Stimulated activated CD8-positive, alpha-beta memory T cell treated with anti-CD3 and anti-CD28 coated beads, Interleukin-15, amount 100 ng/mL, for 4 hours (primary cell): ENCODE measurements around the gene SLC37A4.
"Not testable (repeated sequence)": the region's sequence is repeated elsewhere in the genome, so short reads cannot be mapped to it uniquely, and the experiment has no call there.

Experiments
- DNase-seq, 2 donors: peaks; one replicate each; pipeline ENCODE4 v3.0.0-alpha.2; 2020; ENCODE audit warnings: low read depth in 2 of 2

Gene SLC37A4

DNA sequence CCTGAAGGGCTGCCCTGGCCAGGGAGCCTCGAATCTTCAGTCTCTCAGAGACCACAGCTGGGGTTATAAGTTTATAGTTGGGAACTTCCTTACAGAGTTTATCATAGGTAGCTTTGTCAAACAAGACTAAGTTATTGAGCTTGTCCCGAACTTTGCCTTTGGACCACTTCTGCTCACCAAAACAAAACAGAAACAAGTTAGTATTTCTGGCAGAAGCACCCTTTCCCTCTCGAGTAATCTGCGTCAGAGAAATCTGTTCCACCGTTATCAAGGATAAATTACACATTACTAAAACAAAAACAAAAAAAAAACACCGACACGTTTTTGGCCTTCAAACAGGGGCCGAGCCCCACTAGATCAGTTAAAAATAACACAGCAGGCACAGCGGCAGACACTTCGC, 13.3 kb downstream of the SLC37A4 start:
- not testable (repeated sequence) for DNase-seq

DNA sequence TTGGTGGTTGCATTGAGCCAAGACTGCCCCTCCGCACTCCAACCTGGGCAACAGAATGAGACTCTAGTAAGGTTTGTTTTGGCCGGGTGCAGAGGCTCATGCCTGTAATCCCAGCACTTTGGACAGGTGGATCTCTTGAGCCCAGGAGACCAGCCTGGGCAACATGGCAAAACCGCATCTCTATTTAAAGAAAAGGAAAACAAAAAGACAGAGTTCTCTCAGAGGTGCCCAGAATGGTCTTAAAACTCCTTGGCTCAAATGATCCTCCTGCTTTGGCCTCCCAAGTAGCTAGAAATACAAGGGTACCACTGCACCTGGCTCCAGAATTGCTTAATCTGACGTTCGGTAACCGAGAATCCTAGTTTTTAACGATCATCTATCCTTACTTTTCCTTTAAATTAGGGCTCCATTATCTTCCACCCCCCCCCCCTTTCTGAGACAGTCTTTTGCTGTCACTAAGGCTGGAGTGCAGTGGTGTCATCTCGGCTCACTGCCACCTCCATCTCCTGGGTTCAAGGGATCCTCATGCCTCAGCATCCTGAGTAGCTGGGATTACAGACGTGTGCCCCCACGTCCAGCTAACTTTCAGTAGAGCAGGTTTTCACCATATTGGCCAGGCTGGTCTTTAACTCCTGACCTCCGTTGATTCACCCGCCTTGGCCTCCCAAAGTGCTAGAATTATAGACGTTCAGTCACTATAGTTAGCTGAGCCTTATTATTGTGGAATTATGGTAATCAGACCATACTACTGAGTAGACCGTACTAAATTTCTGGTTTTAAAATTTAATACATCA, 14.3 kb downstream of the SLC37A4 start:
- DNase-seq: no peak

DNA sequence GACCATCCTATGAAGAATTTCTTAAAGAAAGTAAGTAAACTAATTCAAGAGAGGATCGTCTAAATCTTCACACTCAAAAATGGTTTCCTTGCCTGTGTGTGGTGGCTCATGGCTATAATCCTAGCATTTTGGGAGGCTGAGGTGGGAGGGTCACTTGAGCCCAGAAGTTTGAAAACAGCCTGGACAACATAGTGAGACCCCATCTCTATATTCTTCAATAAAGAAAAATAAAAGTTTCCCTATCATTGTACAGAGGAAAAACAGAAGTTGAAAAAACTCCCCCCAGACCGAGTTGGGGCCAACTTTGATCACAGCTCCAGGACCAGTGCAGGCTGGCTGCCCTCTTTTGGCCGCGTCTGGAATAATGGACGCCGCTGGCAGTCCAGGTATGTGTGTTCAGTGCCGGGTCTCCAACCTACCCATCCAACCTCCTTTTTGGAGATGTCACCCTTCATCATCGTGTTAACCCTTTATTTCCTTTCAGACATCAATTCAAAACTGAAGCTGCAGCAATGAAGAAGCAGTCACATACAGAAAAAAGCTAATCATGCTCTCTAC, 15.5 kb downstream of the SLC37A4 start:
- DNase-seq: no peak

DNA sequence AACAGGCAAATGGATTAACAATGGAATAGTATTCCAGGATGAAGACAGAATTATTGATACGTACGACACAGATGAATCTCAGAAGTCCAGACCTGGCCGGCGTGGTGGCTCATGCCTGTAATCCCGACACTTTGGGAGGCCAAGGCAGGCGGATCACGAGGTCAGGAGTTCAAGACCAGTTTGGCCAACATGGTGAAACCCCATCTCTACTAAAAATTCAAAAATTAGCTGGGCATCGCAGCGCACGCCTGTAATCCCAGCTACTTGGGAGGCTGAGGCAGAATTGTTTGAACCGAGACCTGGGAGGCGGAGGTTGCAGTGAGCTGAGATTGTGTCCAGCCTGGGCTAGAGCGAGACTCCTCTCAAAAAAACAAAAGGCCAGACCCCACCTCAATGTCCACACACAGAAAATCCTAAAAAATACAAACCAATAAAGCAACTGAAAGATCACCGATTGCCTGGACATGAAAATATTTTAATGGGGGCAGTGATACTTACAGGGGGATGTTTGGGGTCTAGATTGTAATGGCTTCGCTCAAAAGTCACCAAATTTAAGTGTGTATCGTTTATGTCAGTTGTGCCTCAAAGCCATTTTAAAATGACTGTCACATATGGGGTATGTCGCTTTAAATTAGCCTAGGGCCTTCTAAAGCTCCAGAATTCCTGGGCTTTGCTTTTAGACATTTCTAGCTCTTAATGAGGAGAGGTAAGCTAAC, 16.3 kb downstream of the SLC37A4 start:
- no peak for DNase-seq

DNA sequence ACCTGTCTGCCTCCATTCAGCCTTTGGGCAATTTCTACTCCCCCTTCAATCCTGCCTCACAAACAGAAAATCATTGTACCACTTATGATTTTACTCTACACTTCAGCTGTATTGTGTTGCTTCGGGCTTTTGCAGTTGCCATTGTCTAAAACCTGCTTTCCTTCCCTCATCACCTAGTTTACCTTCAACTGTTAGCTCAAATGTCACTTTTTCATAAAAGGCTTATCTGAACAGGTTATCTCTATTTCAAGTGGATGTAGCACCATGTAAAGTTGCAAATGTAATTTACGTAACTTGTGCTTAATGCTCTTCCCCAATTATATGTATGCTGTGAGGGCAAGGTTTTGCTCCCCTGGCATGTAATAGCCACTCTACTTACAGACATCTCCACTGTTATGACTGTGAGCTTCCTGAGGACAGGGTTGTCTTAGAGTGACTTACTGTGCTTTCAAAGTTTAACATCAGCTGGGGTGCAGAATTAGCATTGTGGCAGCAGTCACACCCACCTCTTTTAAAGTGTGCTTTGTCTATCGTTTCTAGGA, 18.0 kb downstream of the SLC37A4 start:
- no peak for DNase-seq

DNA sequence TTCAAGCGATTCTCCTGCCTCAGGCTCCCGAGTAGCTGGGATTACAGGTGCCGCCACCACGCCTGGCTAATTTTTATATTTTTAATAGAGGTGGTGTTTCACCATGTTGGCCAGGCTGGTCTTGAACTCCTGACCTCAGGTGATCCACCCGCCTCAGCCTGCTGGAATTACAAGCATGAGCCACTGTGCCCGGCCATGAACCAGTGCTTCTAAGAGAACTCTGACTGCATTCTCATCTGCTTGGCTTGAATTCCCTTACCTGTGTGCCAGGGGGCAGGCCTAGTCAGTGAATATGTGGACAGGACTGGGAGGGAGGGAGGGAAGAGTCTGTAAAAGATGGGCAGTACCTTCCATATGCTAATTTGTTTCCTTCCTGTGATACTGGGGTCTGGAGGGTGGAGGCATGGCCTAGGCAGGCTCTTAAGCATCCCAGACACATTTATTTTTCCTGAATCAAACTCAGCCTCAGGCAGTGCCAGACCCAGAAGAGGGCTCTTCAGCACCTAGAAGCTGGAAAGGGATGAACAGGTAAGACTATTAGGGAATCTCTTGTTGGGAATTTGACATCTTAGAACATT, 19.1 kb downstream of the SLC37A4 start:
- no peak for DNase-seq

DNA sequence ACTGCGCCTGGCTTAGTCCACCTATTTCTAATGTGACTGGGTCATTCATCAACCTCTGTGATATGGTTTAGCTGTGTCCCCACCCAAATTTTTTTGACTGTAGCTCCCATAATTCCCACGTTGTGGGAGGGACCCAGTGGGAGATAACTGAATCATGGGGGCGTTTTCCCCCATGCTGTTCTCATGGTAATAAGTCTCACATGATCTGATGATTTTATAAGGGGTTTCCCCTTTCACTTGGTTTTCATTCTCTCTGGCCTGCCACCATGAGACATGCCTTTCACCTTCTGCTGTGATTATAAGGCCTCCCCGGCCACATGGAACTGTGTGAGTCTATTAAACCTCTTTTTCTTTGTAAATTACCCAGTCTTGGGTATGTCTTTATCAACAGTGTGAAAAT, 24.0 kb downstream of the SLC37A4 start:
- DNase-seq: no peak

DNA sequence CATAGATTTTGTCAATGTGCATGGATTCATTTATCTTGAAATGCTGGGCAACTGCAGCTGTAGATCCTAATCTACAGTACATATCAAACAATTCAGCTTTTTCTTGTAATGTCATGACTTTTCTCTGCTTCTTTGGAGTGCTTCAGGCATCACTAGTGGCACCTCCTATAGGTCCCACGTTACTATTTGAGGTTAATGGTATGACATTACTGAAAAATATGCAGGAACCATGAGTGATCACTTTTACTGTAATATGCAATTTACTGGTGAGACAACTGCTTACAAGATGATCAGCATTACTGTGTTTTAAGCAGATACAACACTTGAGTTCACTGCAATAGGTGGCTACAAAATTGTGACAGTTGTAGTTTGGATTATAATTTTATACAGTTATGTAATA, 29.8 kb downstream of the SLC37A4 start:
- DNase-seq: no peak

DNA sequence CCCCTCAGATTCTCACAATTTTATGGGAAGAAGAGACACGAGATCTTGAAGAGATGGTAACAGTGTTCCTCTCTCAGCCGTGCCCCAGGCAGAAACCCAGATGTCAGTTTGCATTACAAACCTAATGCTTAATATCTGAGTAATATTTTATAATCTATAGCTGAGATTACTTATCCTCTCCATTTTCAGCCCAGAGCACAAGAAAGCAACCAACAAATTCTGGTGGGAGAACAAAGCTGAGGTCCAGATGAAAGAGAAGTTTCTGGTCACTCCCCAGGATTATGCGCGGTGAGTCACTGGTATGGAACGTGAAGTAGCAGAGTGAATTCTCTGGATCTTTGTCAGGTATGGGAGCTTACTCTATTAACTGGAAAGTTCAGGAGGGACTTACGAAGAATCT, 31.9 kb downstream of the SLC37A4 start:
- no peak for DNase-seq

DNA sequence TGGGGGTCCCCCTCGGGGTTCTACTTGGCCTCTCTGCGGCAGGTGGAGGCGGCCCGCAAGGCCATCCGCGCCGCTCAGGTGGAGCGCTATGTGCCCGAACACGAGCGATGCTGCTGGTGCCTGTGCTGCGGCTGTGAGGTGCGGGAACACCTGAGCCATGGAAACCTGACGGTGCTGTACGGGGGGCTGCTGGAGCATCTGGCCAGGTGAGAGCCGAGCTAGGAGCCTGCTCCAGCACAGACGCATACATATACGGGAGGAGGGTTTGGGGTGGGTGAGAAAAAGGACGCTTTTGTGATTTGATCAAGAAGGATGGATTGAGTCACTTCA, 32.3 kb downstream of the SLC37A4 start:
- DNase-seq: no peak

DNA sequence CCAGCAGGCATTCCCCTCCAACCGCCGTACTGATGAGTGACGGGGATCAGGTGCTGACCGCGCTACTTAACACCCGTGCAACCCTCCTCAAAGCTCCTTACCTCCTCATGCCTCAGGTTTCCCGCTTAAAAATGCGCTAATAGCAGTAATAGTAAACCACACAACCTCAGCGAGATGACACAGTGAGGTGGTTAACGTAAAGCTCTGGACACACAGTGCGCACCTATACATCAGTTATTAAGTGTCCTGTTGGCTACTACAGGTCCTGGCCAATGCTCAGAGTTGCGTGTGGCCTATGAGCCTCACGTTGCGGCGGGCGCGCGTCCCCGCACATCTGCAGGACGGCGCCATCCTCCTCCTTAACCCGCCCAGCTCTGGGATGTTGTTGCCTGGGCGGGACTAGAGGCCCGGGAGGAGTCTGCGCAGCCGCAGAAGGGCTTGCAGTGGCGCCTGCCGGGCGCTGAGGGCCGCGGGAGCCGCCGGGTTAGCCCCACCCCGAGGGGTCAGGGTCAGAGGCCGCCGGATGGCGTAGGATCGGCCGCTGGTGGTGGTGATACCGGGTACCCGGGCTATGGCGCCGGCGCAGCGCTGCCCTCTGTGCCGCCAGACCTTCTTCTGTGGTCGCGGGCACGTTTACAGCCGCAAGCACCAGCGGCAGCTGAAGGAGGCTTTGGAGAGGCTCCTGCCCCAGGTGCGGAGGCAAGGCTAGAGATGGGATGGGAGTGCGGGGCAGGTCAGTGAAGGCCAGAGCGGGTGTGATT, 32.9 kb downstream of the SLC37A4 start, which contains the start of gene CENATAC:
TSS of gene CENATAC (plus strand) at position 512 of the 761 bp plus-strand sequence. CDS start at position 572, 60 bp downstream.
- peak; percentile 87 to 91 for DNase-seq

DNA sequence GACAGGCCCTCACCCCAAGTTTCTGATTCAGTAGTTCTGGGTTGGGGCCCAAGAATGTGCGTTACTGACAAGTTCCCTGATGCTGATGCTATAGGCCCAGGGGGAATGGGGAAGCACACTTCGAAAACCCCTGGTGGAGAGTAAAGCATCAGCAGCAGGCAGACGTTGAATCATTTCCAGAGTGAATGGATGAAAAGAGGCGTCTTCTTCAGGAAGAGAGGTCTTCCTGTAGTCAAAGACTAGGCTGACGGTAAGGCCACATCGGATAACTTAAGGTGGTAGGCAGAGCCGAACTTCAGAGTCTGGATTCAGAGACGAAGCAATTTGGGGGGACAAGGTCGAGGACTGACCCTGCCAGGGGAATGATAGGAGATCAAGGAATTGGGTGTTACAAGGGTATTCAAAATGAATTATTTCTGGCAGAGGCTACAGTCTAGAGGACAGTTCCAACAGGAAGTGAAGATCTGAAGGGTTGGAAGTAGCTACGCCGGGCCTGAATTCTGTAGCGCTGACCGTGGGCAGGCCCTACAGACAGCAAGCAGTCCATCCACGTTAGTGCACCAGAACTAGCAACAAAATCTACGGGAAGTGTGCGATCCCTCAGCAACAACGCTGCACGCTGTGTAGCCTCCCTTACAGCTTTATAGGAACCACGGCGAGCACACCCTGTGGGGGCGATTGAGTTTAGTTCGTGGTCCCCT, 33.6 kb downstream of the SLC37A4 start:
- DNase-seq: no peak

DNA sequence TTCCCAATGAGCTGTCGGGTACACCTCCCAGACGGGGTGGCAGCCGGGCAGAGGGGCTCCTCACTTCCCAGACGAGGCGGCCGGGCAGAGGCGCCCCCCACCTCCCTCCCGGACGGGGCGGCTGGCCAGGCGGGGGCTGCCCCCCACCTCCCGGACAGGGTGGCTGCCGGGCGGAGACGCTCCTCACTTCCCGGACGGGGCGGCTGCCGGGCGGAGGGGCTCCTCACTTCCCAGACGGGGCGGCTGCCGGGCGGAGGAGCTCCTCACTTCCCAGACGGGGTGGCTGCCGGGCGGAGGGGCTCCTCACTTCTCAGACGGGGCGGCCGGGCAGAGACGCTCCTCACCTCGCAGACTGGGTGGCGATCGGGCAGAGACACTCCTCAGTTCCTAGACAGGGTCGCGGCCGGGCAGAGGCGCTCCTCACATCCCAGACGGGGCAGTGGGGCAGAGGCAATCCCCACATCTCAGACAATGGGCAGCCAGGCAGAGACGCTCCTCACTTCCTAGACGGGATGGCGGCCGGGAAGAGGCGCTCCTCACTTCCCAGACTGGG, 39.1 kb downstream of the SLC37A4 start:
- not testable (repeated sequence) for DNase-seq

DNA sequence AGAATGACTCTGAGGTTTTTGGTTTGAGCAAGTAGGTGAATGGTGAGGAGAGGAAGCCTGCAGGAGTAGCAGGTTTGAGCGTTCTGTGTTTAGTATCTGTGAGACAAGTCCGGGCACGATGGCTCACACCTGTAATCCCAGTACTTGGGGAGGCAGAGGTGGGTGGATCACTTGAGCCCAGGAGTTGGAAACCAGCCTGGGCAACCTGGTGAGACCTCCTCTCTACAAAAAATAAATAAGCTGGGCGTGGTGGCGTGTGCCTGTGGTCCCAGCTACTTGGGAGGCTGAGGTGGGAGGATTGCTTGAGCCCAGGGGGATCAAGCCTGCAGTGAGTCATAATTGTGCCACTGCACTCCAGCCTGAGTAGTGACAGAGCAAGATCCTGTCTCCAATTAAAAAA, 42.4 kb downstream of the SLC37A4 start:
- no peak for DNase-seq

DNA sequence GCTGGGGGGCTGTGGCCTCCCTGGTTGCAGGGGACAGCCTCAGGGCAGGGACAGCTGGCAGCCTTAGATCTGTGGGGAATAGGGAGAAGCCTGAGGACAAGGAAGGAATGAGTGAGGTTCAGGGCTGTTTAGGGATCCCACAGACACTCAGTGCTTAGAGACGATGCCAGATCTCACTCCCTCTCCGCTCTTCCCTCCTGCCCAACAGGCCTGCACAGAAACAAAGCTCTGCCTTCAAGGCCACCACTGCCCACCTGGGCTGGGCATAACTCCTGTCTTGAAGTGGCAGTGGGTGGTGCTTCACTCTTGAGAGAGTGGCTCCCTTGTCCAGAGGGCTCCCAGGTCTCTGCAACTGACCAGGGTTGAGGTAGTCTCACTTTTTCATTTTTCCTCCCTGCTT, 45.9 kb downstream of the SLC37A4 start:
- DNase-seq: no peak

DNA sequence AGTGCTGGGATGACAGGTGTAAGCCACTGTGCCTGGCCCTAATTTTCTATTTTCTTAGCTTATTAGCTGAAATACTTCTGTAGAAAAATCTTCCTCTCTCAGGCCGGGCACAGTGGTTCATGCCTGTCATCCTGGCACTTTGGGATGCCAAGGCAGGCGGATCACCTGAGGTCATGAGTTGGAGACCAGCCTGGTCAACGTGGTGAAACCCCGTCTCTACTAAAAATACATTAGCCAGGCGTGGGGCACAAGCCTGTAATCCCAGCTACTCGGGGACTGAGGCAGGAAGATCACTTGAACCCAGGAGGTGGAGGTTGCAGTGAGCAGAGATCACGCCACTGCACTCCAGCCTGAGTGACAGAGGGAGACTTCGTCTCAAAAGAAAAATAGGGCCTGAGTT, 46.3 kb downstream of the SLC37A4 start:
- DNase-seq: not testable (repeated sequence)

DNA sequence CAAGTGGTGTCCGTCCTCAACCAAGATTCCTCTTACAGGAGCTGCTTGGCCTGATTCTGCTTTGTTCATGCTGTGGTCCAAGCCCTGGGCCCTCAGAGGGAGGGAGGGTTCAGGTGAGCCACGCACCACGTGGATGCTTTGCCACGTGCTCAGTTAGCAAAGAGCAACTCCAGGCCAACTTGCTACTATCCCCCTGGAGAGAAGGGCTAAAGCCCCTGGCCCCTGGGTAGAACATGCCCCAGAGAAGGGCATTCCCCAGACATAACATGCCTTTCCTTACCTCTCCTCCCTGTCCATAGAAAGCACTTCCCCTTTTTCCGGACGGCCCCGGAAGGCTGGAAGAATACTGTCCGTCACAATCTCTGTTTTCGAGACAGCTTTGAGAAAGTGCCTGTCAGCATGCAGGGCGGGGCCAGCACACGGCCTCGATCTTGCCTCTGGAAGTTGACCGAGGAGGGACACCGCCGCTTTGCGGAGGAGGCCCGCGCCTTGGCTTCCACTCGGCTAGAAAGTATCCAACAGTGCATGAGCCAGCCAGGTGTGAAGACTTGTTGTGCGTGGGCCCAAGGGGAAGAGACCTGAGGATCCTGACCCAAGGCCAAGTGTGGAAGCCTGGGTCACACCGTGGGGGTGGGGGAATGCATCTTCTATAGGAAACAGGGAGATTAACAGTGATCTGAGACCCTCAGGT, 50.3 kb downstream of the SLC37A4 start:
- no peak for DNase-seq

DNA sequence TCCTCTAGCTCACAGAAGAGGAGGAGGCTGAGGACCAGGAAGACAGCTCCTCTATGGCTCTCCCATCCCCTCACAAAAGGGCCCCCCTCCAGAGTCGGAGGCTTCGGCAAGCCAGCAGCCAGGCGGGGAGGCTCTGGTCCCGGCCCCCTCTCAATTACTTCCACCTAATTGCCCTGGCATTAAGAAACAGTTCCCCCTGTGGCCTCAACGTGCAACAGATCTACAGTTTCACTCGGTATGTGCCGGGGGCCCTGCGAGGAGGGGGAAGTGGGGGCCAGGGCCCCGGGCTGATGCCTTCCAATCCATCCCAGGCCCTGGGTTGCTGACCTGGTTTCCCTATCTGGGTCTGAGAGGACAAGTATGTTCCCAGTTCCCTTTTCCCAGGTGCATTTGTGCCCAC, 51.2 kb downstream of the SLC37A4 start:
- DNase-seq: no peak

DNA sequence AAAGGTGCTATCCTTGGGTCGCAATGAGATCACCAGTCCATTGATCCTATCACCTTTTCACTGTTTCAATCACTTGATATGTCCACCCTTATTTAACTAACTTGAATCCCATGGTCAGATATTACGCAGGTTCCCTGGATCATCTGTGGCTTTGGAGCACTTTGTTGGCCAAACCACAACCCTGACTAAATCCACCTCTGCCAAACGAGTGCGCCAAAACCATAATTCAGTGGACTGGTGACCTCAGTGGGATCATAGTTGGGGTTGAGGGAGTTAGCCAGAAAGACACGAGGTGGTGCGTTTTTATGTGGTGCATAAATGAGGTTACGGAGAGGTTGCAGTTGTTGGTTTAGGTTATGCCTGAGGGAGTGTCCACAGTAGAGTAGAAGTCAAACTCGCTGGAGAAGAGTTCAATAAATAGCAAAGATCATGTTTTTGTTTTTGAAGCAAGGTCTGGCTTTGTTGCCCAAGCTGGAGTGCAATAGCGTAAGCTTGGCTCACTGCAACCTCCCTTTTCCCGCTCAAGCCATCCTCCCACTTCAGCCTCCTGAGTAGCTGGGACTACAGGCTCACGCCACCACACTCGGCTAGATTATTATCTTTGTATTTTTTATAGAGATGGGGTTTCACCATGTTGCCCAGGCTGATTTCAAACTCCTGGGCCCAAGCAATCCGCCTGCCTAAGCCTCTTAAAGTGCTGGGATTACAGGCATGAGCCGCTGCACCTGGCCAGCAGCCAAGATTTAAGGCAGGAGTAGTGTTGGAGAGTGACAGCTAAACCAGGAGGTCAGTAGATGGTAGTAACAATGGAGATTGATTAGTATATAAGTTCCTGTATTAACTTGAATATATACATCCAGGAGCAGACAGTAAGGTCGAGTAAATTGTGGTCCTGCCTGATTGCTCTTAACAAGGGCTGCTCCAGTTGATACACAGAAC, 54.6 kb downstream of the SLC37A4 start:
- DNase-seq: no peak
